SH-SY5Y (cell line): Measurements from ENCODE around the gene RPL31.

Source experiments
- GATA2 ChIP-seq: IDR thresholded peaks from 2 replicates; pipeline ENCODE4 v1.6.1; 2011; ENCODE audit warnings: mild to moderate bottlenecking, low read depth, low read length
- GATA3 ChIP-seq: IDR thresholded peaks from 2 replicates; pipeline ENCODE4 v1.6.1; 2011; ENCODE audit warnings: low read depth, mild to moderate bottlenecking, low read length, moderate library complexity

The RPL31 gene

DNA sequence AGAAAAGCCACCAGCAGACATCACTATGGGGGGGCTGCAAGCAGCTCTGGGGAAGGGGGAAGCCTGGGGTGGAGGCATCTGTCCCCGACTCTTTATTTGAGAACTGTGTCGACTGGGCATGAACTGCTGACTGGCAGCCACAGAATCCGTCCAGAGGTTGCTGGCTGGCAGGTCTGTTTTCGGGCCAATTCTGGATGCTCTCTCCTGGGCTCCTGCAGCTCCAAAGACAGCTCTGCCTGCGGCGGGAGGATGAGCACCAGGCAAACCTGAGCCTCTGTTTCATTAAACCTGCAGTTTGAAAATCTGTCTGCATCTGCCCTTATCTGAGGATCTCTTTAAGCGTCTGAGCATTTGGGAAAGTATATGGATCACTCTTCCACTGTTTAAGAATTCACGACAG lies 34.4 kb upstream of the RPL31 start:
- no peak for TF ChIP-seq GATA3
- TF ChIP-seq GATA2: no peak

- TF ChIP-seq GATA3: no peak
- TF ChIP-seq GATA2: no peak
Measured at GRCh38 chr2:100968146-100969145, 33.6 kb upstream of the RPL31 start.

DNA sequence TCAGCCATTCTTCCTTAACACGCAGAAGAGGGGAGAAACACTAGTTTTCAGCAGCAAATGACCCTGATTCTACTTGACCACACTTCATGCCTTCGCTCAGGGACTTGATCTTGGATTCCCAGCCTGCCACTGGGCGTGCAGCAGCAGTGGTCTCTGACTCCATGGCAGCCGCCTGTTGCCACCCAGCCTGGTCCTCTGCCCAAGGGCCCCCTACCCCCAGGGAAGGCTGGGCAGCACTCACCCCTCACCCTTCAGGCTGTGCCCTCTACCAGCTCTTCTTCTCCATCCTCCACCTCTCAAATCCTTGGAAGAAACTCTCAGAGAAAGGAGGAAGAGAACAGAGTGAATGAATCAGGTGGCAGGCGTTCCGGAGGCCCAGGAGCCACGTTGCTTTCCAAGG lies 32.1 kb upstream of the RPL31 start:
- TF ChIP-seq GATA2: no peak
- no peak for TF ChIP-seq GATA3

DNA sequence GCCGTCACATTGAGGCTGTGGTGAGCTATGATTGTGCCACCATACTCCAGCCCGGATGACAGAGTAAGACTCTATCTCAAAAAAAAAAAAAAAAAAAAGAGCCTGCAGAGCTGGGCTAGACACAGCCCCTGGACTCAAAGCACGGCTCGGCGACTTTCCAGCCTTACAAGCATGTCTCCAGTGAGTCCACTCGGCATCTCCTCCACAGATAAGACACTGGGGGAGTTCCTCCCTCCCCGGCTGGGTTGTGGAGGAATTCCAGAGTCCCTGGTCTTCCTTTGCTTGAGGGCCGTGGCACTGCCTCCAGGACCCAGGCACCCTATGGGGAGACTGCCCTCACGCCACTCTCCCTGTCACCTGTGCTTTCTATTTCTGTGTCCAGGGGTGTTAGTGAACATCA lies 30.9 kb upstream of the RPL31 start:
- TF ChIP-seq GATA3 (no peak), GATA2 (no peak)

DNA sequence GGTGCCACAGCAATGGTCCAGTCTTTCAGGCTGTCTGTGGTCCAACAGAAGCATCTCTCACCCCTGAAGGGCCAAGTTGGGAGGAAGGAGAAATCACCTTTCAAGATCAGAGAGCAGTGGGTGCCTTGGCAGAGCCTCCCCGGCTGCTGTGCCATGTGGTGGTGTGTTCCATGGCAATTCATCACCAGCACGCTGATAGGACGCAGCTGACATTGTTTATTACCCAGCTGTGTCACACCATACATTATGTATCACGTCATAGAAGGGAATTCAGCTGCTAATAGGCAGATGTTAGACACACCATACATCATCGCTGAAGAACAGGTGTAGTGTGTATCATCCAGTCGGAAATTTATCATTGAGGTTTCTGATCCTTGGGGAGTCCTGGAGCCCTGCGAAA lies 29.6 kb upstream of the RPL31 start:
- no peak for TF ChIP-seq GATA3
- no peak for TF ChIP-seq GATA2

GRCh38 chr2:100974712-100975520 lies 27.2 kb upstream of the RPL31 start:
- TF ChIP-seq GATA2 (no peak), GATA3 (no peak)

DNA sequence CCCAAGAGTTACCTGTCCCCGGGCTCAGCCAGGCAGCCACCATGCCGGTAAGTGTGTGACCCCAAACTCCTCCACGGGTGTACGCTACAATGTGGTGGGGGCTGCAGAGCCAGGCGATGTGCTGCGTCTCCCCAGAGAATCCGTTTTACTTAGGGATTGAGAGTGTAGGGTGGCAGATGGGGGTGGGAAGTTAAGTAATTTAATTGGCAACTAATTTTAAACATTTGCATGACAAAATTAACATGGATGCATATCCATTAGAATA lies 26.6 kb upstream of the RPL31 start:
- TF ChIP-seq GATA3 (no peak), GATA2 (no peak)

DNA sequence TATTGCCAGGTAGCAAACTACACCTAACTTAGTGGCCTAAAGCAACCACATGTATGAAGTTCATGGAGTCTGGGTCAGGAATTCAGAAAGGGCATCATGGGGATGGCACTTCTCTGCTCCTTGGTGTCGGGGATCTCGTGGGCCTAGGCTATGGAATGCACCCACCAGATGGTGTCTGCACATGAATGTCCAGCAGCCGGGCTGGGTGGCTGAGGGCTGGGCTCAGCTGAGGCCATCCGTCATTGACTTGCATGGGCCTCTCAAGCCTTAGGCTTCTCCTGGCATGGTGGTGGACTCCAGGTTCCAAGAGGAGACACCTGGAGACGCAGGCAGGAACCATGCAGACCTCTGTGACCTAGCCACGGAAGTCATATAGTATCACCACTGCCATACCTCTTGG lies 26.0 kb upstream of the RPL31 start:
- no peak for TF ChIP-seq GATA2
- TF ChIP-seq GATA3: no peak

GRCh38 chr2:100976645-100977391 lies 25.3 kb upstream of the RPL31 start:
- TF ChIP-seq GATA3 (no peak), GATA2 (no peak)

DNA sequence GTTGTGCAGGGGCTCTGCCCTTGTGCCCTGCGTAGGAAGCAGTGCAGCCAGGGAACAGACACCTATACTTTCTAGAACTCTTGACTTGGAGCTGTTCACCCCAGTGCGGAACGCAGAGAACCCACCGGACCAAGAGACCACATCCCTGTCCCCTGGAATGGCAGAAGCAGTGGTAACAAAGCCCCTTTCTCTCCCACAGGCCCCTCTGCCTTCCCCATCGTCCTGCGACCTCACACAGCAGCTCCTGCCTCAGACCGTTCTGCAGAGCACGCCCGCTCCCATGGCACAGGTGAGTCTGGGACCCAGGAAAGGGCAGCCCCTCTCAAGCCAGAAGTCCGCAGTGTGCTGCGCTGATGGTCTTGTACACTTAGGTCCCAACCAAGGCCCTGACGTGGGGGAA lies 24.6 kb upstream of the RPL31 start:
- TF ChIP-seq GATA3: no peak
- no peak for TF ChIP-seq GATA2

- no peak for TF ChIP-seq GATA3
- no peak for TF ChIP-seq GATA2
Measured at GRCh38 chr2:100978582-100979191, 23.4 kb upstream of the RPL31 start.

GRCh38 chr2:100980046-100980445 lies 22.0 kb upstream of the RPL31 start:
- TF ChIP-seq GATA3 (no peak), GATA2 (no peak)

GRCh38 chr2:100981011-100981410 lies 21.1 kb upstream of the RPL31 start:
- TF ChIP-seq GATA3: no peak
- no peak for TF ChIP-seq GATA2

DNA sequence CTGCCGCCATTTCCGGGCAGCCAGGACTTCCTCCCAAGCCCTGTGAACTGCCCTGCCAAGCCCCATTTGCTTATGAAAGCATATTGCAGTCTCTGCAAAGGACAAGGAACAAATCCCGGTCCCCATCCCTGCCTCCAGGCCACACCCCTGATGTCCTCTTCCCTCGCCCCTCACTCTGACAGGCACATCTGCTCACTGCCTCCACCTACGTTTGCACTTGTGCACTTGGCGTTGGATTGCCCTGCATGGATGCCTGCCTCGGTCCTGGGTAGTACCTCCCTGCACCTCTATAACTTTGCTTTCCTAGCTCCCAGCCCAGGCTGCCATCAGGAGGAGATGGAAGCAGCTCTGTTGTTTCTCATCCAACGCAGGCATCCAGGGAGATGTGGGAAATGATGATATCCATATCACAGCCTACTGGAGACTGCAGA lies 19.6 kb upstream of the RPL31 start:
- TF ChIP-seq GATA2: no peak
- no peak for TF ChIP-seq GATA3
